K562 (cell line): ENCODE data around the gene TCP11X2. TPM values are rescaled to one million over a fixed set of nuclear protein-coding genes. Genes with fewer than 3 reads are reported as not detected.

Experiments
- DNMT1 ChIP-seq: fragments of 450-650 bp; IDR thresholded peaks from 2 replicates; pipeline ENCODE4 v1.6.1; 2016; ENCODE audit warnings: antibody characterized with exemption, mild to moderate bottlenecking
- GATAD2B ChIP-seq: fragments of 450-650 bp; IDR thresholded peaks from 2 replicates; pipeline ENCODE4 v1.6.1; 2017; ENCODE audit warnings: mild to moderate bottlenecking, borderline replicate concordance
- MYNN ChIP-seq, 2 experiments: sonication (generic); formaldehyde crosslinking in 1 of 2; IDR thresholded peaks; 2 replicates each; pipeline versions ENCODE4 v1.5.0 to v1.6.1; 2016 to 2020; ENCODE audit warnings: antibody characterized with exemption in 1 of 2, missing genetic modification reagents in 1 of 2
- NCOA2 ChIP-seq, 2 experiments: fragments of 450-650 bp; IDR thresholded peaks; 2 replicates each; pipeline ENCODE4 v1.6.1; 2018; ENCODE audit warnings: mild to moderate bottlenecking in 2 of 2, moderate library complexity in 1 of 2; ENCODE audit not compliant: partially characterized antibody in 2 of 2
- XRCC3 ChIP-seq: fragments of 450-650 bp; IDR thresholded peaks from 2 replicates; pipeline ENCODE4 v1.6.1; 2017; ENCODE audit warnings: mild to moderate bottlenecking, moderate library complexity
- ZNF124 ChIP-seq: sonication (generic); formaldehyde crosslinking; IDR thresholded peaks from 2 replicates; pipeline ENCODE4 v1.8.1; 2022; ENCODE audit warnings: missing genetic modification reagents
- polyA plus RNA-seq, 8 experiments: library from polyadenylated mRNA; depleted of rRNA in 4 of 8; stranded (reverse) in 5 of 8; unstranded in 3 of 8; fragments of >200 nt; fragmentation: Nextera tagmentation in 2 of 8; fragmentation: Illumina TruSeq in 1 of 8; extraction: Ambion mirVana in 2 of 8; extraction: Trizol in 1 of 8; gene quantifications; 2 replicates each; pipeline versions ENCODE4 v1.2.1 to v1.2.3, GENCODE V29; 2011 to 2014; ENCODE audit warnings: inconsistent platforms in 1 of 8, missing spikeins in 1 of 8
- total RNA-seq, 7 experiments: library from RNA; depleted of rRNA in 6 of 7; stranded (reverse); fragments of >200 nt in 6 of 7; fragmentation: Illumina TruSeq in 2 of 7; extraction: Trizol in 2 of 7; gene quantifications; 2 replicates each; pipeline versions ENCODE4 v1.2.1 to v1.2.3, GENCODE V29; 2011 to 2021; ENCODE audit warnings: low replicate concordance in 1 of 7
- TF ChIP-seq, protein P1 (sequence below): fragments of 450-650 bp; IDR thresholded peaks from 2 replicates; pipeline ENCODE4 v1.6.1; 2016; ENCODE audit warnings: mild to moderate bottlenecking, moderate library complexity
- TF ChIP-seq, protein P2 (sequence below): fragments of 200-800 bp; sonication (Bioruptor generic); IDR thresholded peaks from 2 replicates; pipeline ENCODE4 v1.6.1; 2017; ENCODE audit warnings: missing genetic modification characterization, missing compliant biosample characterization
- TF ChIP-seq, protein P3 (sequence below): fragments of 450-650 bp; formaldehyde crosslinking; IDR thresholded peaks from 2 replicates; pipeline ENCODE4 v1.4.0; 2022; ENCODE audit warnings: missing genetic modification characterization
- TF ChIP-seq, protein P4 (sequence below): fragments of 250-450 bp; sonication (Bioruptor Pico); IDR thresholded peaks from 2 replicates; pipeline ENCODE4 v1.5.0; 2021

Gene TCP11X2
- total and polyA plus RNA-seq, 9 of the 15 experiments (the other 6 are each of a cell fraction or from before 2014, with no cell fraction given): not detected

DNA sequence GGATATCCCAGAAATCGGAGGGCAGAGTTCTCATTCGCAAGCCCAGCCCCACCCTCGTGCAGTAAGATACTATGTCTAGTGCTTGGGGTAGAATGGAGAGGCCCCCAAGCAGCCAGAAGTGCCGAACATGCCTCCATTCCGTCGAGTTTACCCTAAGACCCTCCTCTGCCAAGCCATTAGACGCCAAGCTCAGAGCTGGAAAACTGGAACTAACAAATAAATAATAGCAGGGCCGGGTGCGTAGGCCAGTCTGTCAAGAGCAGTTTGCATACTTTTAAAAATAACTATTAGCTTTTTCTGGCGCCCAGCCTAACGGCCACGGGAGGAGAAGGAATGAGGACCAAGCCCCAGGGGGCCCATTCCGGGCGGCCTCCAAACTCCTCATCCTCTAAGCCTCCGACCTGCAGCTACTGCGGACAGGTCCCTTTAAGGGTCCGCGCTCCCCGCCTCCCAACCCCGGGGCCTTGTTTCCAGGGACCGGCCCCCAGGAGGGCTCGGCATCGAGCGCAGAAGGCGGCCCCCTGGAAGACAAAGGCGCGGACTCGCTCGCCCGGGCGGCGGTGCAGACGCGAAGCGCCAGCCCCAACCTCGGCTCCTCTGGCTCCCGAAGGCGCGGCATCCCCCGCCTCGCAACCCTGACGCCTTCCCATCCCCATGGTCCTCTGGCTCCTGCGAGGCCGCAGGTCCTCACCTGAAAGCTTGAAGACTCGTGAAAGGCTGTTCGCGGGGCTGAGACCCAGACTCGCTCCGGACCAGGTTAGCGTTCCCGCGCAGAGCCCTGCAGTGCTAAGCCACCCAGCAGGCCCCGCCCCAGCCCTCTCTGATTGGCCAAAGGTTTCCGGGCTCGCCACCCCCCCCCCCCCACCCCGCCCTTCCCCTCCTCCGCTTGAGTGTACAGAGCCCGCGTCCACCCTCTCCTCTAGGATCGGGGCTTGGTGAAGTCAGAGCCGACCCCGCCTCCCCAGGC is 44.6 kb upstream of the TCP11X2 start, which contains the start of gene TMSB15A (continued):
- TF ChIP-seq, protein P1, sequence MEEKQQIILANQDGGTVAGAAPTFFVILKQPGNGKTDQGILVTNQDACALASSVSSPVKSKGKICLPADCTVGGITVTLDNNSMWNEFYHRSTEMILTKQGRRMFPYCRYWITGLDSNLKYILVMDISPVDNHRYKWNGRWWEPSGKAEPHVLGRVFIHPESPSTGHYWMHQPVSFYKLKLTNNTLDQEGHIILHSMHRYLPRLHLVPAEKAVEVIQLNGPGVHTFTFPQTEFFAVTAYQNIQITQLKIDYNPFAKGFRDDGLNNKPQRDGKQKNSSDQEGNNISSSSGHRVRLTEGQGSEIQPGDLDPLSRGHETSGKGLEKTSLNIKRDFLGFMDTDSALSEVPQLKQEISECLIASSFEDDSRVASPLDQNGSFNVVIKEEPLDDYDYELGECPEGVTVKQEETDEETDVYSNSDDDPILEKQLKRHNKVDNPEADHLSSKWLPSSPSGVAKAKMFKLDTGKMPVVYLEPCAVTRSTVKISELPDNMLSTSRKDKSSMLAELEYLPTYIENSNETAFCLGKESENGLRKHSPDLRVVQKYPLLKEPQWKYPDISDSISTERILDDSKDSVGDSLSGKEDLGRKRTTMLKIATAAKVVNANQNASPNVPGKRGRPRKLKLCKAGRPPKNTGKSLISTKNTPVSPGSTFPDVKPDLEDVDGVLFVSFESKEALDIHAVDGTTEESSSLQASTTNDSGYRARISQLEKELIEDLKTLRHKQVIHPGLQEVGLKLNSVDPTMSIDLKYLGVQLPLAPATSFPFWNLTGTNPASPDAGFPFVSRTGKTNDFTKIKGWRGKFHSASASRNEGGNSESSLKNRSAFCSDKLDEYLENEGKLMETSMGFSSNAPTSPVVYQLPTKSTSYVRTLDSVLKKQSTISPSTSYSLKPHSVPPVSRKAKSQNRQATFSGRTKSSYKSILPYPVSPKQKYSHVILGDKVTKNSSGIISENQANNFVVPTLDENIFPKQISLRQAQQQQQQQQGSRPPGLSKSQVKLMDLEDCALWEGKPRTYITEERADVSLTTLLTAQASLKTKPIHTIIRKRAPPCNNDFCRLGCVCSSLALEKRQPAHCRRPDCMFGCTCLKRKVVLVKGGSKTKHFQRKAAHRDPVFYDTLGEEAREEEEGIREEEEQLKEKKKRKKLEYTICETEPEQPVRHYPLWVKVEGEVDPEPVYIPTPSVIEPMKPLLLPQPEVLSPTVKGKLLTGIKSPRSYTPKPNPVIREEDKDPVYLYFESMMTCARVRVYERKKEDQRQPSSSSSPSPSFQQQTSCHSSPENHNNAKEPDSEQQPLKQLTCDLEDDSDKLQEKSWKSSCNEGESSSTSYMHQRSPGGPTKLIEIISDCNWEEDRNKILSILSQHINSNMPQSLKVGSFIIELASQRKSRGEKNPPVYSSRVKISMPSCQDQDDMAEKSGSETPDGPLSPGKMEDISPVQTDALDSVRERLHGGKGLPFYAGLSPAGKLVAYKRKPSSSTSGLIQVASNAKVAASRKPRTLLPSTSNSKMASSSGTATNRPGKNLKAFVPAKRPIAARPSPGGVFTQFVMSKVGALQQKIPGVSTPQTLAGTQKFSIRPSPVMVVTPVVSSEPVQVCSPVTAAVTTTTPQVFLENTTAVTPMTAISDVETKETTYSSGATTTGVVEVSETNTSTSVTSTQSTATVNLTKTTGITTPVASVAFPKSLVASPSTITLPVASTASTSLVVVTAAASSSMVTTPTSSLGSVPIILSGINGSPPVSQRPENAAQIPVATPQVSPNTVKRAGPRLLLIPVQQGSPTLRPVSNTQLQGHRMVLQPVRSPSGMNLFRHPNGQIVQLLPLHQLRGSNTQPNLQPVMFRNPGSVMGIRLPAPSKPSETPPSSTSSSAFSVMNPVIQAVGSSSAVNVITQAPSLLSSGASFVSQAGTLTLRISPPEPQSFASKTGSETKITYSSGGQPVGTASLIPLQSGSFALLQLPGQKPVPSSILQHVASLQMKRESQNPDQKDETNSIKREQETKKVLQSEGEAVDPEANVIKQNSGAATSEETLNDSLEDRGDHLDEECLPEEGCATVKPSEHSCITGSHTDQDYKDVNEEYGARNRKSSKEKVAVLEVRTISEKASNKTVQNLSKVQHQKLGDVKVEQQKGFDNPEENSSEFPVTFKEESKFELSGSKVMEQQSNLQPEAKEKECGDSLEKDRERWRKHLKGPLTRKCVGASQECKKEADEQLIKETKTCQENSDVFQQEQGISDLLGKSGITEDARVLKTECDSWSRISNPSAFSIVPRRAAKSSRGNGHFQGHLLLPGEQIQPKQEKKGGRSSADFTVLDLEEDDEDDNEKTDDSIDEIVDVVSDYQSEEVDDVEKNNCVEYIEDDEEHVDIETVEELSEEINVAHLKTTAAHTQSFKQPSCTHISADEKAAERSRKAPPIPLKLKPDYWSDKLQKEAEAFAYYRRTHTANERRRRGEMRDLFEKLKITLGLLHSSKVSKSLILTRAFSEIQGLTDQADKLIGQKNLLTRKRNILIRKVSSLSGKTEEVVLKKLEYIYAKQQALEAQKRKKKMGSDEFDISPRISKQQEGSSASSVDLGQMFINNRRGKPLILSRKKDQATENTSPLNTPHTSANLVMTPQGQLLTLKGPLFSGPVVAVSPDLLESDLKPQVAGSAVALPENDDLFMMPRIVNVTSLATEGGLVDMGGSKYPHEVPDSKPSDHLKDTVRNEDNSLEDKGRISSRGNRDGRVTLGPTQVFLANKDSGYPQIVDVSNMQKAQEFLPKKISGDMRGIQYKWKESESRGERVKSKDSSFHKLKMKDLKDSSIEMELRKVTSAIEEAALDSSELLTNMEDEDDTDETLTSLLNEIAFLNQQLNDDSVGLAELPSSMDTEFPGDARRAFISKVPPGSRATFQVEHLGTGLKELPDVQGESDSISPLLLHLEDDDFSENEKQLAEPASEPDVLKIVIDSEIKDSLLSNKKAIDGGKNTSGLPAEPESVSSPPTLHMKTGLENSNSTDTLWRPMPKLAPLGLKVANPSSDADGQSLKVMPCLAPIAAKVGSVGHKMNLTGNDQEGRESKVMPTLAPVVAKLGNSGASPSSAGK: peak; percentile 63
- TF ChIP-seq, protein P2, sequence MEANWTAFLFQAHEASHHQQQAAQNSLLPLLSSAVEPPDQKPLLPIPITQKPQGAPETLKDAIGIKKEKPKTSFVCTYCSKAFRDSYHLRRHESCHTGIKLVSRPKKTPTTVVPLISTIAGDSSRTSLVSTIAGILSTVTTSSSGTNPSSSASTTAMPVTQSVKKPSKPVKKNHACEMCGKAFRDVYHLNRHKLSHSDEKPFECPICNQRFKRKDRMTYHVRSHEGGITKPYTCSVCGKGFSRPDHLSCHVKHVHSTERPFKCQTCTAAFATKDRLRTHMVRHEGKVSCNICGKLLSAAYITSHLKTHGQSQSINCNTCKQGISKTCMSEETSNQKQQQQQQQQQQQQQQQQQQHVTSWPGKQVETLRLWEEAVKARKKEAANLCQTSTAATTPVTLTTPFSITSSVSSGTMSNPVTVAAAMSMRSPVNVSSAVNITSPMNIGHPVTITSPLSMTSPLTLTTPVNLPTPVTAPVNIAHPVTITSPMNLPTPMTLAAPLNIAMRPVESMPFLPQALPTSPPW (CRISPR knock-in tag): peak; percentile 78
- TF ChIP-seq GATAD2B: no peak
- TF ChIP-seq, protein P3, sequence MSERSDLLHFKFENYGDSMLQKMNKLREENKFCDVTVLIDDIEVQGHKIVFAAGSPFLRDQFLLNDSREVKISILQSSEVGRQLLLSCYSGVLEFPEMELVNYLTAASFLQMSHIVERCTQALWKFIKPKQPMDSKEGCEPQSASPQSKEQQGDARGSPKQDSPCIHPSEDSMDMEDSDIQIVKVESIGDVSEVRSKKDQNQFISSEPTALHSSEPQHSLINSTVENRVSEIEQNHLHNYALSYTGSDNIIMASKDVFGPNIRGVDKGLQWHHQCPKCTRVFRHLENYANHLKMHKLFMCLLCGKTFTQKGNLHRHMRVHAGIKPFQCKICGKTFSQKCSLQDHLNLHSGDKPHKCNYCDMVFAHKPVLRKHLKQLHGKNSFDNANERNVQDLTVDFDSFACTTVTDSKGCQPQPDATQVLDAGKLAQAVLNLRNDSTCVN (CRISPR knock-in tag): no peak
- TF ChIP-seq NCOA2 (IDR thresholded peaks at IDR 0.05; ENCODE audit: partially characterized antibody in 2 of 2): no peak
- TF ChIP-seq, protein P4, sequence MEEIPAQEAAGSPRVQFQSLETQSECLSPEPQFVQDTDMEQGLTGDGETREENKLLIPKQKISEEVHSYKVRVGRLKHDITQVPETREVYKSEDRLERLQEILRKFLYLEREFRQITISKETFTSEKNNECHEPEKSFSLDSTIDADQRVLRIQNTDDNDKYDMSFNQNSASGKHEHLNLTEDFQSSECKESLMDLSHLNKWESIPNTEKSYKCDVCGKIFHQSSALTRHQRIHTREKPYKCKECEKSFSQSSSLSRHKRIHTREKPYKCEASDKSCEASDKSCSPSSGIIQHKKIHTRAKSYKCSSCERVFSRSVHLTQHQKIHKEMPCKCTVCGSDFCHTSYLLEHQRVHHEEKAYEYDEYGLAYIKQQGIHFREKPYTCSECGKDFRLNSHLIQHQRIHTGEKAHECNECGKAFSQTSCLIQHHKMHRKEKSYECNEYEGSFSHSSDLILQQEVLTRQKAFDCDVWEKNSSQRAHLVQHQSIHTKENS: no peak
- TF ChIP-seq DNMT1: no peak
- TF ChIP-seq ZNF124 (CRISPR knock-in tag): no peak
- TF ChIP-seq XRCC3: no peak
- TF ChIP-seq MYNN (IDR thresholded peaks at IDR 0.05): no peak
- TF ChIP-seq MYNN (CRISPR knock-in tag; IDR thresholded peaks at IDR 0.05): no peak
